Suppressor macrophage treated with lipopolysaccharide for 4 hours (primary cell): ENCODE results near the gene NECTIN1.

Experiments
- DNase-seq: peaks from one replicate; pipeline ENCODE4 v3.0.0-alpha.2; 2020

Gene NECTIN1

DNA sequence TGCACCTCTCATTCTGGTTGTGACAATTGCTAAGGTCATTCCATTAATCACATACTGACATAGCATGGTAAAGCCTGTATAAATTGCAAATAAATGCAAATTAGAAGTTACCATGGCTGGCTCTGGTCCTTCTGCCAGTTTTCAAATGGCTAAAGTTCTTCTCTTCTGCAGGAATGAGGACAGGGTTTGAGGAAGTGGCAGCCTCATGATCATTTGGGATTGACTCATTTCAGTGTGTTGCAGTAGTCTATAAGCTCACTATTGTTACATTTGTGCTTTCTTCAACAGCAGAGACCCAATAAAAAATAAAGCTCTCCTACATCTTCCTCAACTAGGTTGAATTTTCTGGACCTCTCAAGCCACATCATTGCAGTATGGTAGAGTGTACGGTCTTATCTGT is 60.3 kb downstream of the NECTIN1 start:
- peak; percentile 72 for DNase-seq

- DNase-seq = peak; percentile 84
These were observed 62.4 kb downstream of the NECTIN1 start for GRCh38 chr11:119666463-119667131.

- no peak for DNase-seq
These were observed 62.9 kb downstream of the NECTIN1 start for GRCh38 chr11:119666061-119666460.

GRCh38 chr11:119664701-119665420 is 64.1 kb downstream of the NECTIN1 start:
- no peak for DNase-seq

DNA sequence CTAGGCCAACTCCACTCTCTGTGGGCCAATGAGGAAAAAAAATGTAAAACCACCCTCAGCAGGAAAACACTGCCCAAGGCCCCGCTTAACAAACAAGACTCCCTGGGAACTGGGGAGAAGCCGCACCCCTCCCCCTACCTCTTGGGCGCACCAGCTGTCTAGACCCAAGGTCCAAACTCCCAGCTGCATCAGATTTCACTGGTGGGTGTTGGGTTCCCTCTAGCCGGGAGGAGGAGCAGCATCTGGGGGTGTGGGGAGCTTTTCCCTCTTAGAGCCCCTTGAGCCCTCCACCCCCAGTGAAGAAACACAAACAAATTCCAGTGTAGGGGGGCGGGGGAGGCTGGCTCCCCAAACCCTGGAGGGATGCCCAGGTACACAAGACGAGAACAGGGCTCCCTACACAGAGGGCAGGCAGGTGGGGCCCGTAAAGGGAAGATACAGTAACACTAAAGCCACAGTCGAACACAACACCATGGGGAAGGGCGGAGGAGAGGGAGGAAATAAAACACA is 64.9 kb downstream of the NECTIN1 start:
- DNase-seq = no peak

- DNase-seq = no peak
These were observed 65.7 kb downstream of the NECTIN1 start for GRCh38 chr11:119663279-119663678.

DNA sequence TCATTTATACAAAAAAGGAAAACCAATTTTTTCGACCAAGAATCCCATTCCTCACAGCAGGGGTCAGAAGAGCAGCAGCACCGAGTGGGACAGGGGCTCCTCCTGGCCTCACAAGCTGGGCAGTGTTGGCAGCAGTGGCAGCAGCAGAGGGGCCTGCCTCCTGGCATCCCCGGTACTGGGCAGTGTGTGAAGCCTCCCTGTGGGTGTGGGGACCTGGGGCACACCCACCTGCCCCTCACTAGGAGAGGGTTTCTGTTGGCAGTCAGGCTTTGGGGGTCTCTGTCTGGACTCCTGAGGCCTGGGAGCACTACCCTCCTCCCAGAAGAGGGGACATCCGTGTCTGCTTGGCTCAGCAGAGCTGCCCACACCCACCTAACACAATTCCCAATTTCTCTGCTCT is 67.8 kb downstream of the NECTIN1 start:
- no peak for DNase-seq

DNA sequence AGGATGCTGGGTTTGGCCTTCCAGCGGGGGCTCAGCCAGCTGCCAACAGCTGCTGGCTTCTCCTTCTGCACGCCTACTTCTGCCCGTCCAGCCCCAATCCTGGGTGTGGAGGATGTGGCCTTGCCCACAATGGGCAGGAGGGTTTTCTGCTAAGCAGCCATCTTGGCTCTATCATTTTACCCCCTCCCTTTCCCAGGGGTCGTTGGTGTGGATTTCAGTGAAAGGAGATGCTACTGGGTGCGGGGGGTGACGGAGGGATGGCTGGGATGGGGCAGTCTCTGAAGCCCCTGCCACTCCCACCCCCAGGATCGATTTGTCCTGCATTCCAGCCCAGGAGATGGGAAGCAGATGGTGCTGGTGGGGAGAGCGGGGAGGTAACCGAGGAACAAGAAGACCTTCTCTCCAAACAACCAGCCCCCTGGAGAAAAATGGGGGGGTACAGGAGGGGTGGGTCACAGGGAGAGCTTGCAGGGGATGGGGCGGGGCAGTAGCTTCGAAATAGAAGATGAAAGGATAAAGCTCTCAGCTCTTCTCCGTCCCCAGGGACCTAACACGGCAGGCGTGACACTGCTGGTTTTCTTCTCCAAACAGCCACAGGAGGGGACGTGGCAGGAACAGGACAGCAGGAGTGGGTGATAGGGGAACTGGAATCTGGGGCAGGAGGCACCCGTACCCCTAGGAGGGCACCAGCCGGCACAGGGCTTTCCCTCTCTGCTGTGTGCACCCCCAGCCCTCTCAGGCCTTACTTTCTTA is 68.9 kb downstream of the NECTIN1 start:
- no peak for DNase-seq

- DNase-seq = no peak
These were observed 75.9 kb downstream of the NECTIN1 start for GRCh38 chr11:119652907-119653659.

- DNase-seq = no peak
These were observed 77.0 kb downstream of the NECTIN1 start for GRCh38 chr11:119651802-119652584.

GRCh38 chr11:119650251-119650650 is 78.7 kb downstream of the NECTIN1 start:
- no peak for DNase-seq

- DNase-seq = no peak
These were observed 81.7 kb downstream of the NECTIN1 start for GRCh38 chr11:119647254-119647653.

DNA sequence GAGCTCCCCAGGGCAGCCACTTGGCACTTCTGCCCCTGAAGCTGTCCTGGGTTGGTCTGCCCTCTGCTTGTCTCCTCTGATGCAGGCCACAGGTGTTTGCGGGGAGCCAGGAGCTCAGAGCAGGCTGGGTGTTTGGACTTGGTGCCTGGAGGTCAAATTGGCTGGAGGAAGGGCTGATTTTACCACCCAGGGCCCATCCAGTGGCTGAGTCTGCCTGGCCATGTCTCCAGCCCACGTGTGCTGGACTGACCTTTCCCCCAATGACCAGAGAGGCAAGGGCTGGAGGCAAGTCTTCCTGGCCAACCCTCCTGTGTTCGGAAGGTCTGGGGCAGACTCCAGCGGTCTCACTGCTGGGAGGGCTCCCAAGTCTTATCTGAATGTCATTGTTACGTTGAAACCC is 84.0 kb downstream of the NECTIN1 start:
- DNase-seq = no peak

DNA sequence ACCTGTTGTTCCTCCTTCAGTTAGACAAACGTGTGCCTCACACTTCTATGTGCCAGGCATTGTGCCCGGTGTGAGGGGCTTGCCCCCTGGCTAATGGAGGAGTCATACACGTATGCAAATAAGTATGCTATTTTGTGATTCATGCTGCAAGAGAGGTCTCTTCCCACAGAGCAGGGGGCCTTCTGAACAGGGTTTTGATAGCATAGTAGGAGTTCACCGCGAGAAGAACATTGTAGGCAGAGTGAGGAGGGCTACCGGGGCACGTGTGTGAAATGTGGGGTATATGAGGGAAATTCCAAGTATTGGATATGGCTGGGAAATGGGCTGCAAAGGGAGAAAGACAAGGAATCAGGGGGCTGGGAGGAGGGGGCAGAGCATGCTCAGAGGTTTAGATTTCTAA is 84.5 kb downstream of the NECTIN1 start:
- no peak for DNase-seq

DNA sequence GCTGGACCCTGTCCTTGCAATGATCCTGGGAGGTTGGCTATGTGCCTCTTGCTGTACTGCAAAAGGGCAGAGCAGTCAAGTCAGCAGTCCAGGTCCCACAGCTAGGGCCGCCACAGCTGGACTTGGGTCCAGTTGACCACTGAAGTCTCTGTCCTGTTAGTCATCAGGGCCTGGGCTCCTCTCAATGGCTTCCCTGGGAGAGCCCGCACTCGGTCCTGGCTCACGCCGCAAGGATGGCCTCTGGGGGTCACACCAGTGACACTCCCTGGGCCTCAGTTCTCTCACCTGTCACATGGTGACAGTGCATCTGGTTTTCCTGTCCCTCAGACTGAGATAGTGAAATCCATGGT is 85.1 kb downstream of the NECTIN1 start:
- no peak for DNase-seq

GRCh38 chr11:119643212-119643875 is 85.7 kb downstream of the NECTIN1 start:
- no peak for DNase-seq

DNA sequence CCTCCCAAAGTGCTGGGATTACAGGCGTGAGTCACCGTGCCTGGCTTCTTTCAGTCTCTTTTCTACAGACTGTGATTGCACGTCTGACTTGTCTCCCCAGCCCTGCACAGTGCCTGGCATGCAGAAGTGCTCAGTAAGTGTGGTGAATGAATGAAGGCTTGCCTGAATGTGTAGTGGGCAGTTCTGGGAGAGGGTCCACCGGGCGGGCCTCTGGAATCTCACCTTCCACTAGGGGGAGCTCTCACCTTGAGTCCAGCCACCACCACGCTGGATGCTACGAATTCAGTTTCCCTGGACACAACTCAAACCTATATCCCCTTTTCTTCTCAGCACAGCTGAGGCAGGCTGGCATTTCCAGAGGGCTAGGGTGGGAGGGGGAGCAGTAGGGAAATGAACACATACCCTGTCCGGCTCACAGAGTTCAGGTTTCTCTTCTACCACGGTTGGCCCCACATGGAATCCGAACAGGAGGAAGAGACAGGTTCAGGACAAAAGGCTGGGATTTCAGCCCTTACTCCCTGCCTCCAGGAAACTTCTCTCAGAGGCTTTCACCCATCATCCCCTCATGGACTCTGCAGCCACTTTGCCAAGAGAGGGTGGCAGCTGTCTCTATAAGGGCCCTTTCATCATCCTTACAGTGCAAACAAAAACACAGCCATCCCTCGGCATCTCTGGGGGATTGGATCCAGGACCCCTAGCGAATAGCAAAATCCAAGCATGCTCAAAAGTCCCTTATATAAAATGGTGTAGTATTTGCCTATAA is 86.8 kb downstream of the NECTIN1 start:
- DNase-seq = peak; percentile 52

- peak; percentile 32 for DNase-seq
These were observed 88.5 kb downstream of the NECTIN1 start for GRCh38 chr11:119640541-119640940.

GRCh38 chr11:119639642-119640205 is 89.3 kb downstream of the NECTIN1 start:
- DNase-seq = no peak

GRCh38 chr11:119638851-119639250 is 90.1 kb downstream of the NECTIN1 start:
- DNase-seq = no peak

DNA sequence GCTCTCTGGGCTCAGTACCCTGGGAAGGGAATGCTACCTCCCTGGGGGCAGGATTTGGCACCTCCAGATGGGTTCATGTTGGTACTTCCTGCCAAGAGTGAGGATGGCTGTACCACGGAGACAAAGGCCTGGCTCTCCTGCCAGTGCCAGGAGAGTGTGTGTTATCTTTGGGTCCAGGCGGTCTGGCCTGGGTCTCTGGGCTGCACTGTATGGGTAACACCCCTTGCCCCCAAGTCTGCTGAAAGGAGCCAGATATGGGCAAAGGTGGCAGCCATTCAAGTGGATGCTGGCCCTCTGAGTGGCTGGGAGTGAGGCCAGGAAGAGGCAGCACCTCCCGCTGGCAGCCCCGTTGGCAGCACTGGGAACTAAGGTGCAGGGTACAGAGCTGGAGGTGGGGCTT is 91.5 kb downstream of the NECTIN1 start:
- no peak for DNase-seq
